GM23338 (cell line): ENCODE measurements around the gene MROH2A. TPM values are rescaled to one million over a fixed set of nuclear protein-coding genes. Genes with fewer than 3 reads are reported as not detected.
"Not testable (repeated sequence)": the region's sequence is repeated elsewhere in the genome, so short reads cannot be mapped to it uniquely, and the experiment has no call there.

ENCODE experiments used
- ATAC-seq: fragments of 200-7000 bp; cut with Tn5 transposase; 3 replicates; pipeline ENCODE4 v1.9.1; 2020
- DNase-seq: peaks from one replicate; pipeline ENCODE4 v3.0.0-alpha.2; 2015; ENCODE audit warnings: low spot score
- H2AFZ ChIP-seq: fragments of 200-600 bp; sonication (generic); 2 replicates; pipeline ENCODE4 v1.8.0; 2016; ENCODE audit warnings: antibody characterized with exemption, mild to moderate bottlenecking, moderate library complexity
- H3F3A ChIP-seq: fragments of 200-600 bp; sonication (generic); replicated peaks from 2 replicates; pipeline ENCODE4 v1.8.0; 2017; ENCODE audit warnings: antibody characterized with exemption, mixed run types, low read depth
- H3K27ac ChIP-seq: fragments of 200-600 bp; sonication (generic); 2 replicates; pipeline ENCODE4 v1.6.1; 2016; ENCODE audit warnings: low read depth
- H3K27me3 ChIP-seq: fragments of 200-600 bp; sonication (generic); 2 replicates; pipeline ENCODE4 v1.8.0; 2016; ENCODE audit warnings: mild to moderate bottlenecking, mixed run types, moderate library complexity; ENCODE audit not compliant: insufficient read depth
- H3K36me3 ChIP-seq: fragments of 200-600 bp; sonication (generic); 2 replicates; pipeline ENCODE4 v1.8.0; 2016; ENCODE audit warnings: mild to moderate bottlenecking; ENCODE audit not compliant: insufficient read depth
- H3K4me1 ChIP-seq: fragments of 200-600 bp; sonication (generic); 2 replicates; pipeline ENCODE4 v1.8.0; 2016; ENCODE audit warnings: mild to moderate bottlenecking, moderate library complexity; ENCODE audit not compliant: insufficient read depth
- H3K4me2 ChIP-seq: fragments of 200-600 bp; sonication (generic); 2 replicates; pipeline ENCODE4 v1.7.1; 2017; ENCODE audit warnings: mixed run types
- H3K4me3 ChIP-seq: fragments of 200-600 bp; sonication (generic); 2 replicates; pipeline ENCODE4 v1.6.1; 2016; ENCODE audit warnings: mixed run types
- H3K79me2 ChIP-seq: fragments of 200-600 bp; sonication (generic); replicated peaks from 2 replicates; pipeline ENCODE4 v1.8.0; 2017; ENCODE audit warnings: mild to moderate bottlenecking; ENCODE audit not compliant: insufficient read depth
- H3K9me2 ChIP-seq: fragments of 200-600 bp; sonication (generic); 2 replicates; pipeline ENCODE4 v1.8.0; 2017; ENCODE audit not compliant: insufficient read depth
- H4K20me1 ChIP-seq: fragments of 200-600 bp; sonication (generic); replicated peaks from 2 replicates; pipeline ENCODE4 v1.8.0; 2017; ENCODE audit warnings: mild to moderate bottlenecking; ENCODE audit not compliant: insufficient read depth
- H3K27ac Mint-ChIP-seq: 2 replicates; pipeline ENCODE4 v1.8.0; 2020; ENCODE audit warnings: inconsistent platforms, mild to moderate bottlenecking, moderate library complexity, mixed read lengths
- H3K27me3 Mint-ChIP-seq: 3 replicates; pipeline ENCODE4 v1.8.0; 2022; ENCODE audit warnings: low read depth, mild to moderate bottlenecking, moderate library complexity, mixed read lengths, inconsistent platforms; ENCODE audit not compliant: insufficient read depth, poor library complexity
- H3K36me3 Mint-ChIP-seq: 3 replicates; pipeline ENCODE4 v1.8.0; 2021; ENCODE audit warnings: low read depth, mild to moderate bottlenecking, inconsistent platforms, moderate library complexity, mixed read lengths
- H3K4me1 Mint-ChIP-seq: 3 replicates; pipeline ENCODE4 v1.8.0; 2020; ENCODE audit warnings: mild to moderate bottlenecking, inconsistent platforms, mixed read lengths
- H3K4me3 Mint-ChIP-seq: 3 replicates; pipeline ENCODE4 v1.8.0; 2021; ENCODE audit warnings: moderate library complexity, mild to moderate bottlenecking, inconsistent platforms, mixed read lengths
- H3K9me3 Mint-ChIP-seq: 3 replicates; pipeline ENCODE4 v1.8.0; 2020; ENCODE audit warnings: moderate library complexity, mild to moderate bottlenecking, inconsistent platforms, mixed read lengths
- EZH2phosphoT487 ChIP-seq: fragments of 200-600 bp; sonication (generic); IDR thresholded peaks from one replicate; pipeline ENCODE4 v1.8.1; 2018; ENCODE audit warnings: antibody characterized with exemption; ENCODE audit not compliant: unreplicated experiment
- JUNB ChIP-seq: IDR thresholded peaks from one replicate; pipeline ENCODE4 v1.6.1; 2016; ENCODE audit warnings: antibody characterized with exemption; ENCODE audit not compliant: unreplicated experiment
- NANOG ChIP-seq: IDR thresholded peaks from 2 replicates; pipeline ENCODE4 v1.6.1; 2016; ENCODE audit warnings: antibody characterized with exemption, borderline replicate concordance
- POLR2AphosphoS5 ChIP-seq: IDR thresholded peaks from 2 replicates; pipeline ENCODE4 v1.6.1; 2016; ENCODE audit warnings: antibody characterized with exemption, low read depth
- ZNF114 ChIP-seq: fragments of 250-450 bp; sonication (Bioruptor Pico); IDR thresholded peaks from 2 replicates; pipeline ENCODE4 v1.5.0; 2020; ENCODE audit warnings: mild to moderate bottlenecking, moderate library complexity
- ZNF331 ChIP-seq: fragments of 250-450 bp; sonication (Bioruptor Pico); IDR thresholded peaks from 2 replicates; pipeline ENCODE4 v1.5.0; 2020; ENCODE audit warnings: low read depth, mild to moderate bottlenecking, moderate library complexity
- polyA plus RNA-seq: library from polyadenylated mRNA; unstranded; fragments of >200 nt; fragmentation: Nextera tagmentation; extraction: Ambion mirVana; gene quantifications from 2 replicates; pipeline ENCODE4 v1.2.1, GENCODE V29; 2016
- total RNA-seq: library from RNA; depleted of rRNA; stranded (reverse); fragments of >200 nt; shearing (Covaris generic); gene quantifications from 2 replicates; pipeline ENCODE4 v1.2.3, GENCODE V29; 2014; rRNA removed
- TF ChIP-seq, protein P1 (sequence below), 2 experiments: fragments of 200-600 bp in 1 of 2; sonication (generic) in 1 of 2; conservative IDR thresholded peaks; 2 replicates each; pipeline versions ENCODE4 v1.5.1 to v1.6.1; 2016 to 2017; ENCODE audit warnings: antibody characterized with exemption in 2 of 2, low read depth in 2 of 2, mild to moderate bottlenecking in 2 of 2, moderate library complexity in 1 of 2
- TF ChIP-seq, protein P2 (sequence below): IDR thresholded peaks from 2 replicates; pipeline ENCODE4 v1.6.1; 2016; ENCODE audit warnings: antibody characterized with exemption

The MROH2A gene
- total and polyA plus RNA-seq, 2 experiments from 2014 or later = not detected

DNA sequence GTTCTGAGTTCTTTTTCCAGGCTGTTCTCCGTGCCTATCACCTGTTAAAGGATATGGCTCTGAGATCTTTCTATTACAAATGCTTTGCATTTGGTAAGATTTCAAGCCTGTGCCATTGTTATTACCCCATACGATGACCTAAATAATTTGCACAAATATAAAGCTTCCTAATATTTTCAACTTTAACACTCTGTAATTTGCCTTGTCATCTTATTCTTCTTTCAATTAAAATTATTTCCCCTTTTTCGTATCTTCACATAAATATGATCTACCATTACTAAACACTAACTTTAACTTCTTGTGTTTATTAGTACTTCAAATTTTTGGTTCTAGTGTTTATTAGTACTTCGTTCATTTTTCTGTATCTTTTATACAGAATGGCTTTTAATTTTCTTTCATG, 93.3 kb downstream of the MROH2A start (continued):
- TF ChIP-seq, protein P1, sequence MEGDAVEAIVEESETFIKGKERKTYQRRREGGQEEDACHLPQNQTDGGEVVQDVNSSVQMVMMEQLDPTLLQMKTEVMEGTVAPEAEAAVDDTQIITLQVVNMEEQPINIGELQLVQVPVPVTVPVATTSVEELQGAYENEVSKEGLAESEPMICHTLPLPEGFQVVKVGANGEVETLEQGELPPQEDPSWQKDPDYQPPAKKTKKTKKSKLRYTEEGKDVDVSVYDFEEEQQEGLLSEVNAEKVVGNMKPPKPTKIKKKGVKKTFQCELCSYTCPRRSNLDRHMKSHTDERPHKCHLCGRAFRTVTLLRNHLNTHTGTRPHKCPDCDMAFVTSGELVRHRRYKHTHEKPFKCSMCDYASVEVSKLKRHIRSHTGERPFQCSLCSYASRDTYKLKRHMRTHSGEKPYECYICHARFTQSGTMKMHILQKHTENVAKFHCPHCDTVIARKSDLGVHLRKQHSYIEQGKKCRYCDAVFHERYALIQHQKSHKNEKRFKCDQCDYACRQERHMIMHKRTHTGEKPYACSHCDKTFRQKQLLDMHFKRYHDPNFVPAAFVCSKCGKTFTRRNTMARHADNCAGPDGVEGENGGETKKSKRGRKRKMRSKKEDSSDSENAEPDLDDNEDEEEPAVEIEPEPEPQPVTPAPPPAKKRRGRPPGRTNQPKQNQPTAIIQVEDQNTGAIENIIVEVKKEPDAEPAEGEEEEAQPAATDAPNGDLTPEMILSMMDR (conservative IDR thresholded peaks at IDR 0.05; ENCODE audit: low read depth in 2 of 2) = no peak
- TF ChIP-seq POLR2AphosphoS5 (no peak), JUNB (no peak), EZH2phosphoT487 (no peak)

DNA sequence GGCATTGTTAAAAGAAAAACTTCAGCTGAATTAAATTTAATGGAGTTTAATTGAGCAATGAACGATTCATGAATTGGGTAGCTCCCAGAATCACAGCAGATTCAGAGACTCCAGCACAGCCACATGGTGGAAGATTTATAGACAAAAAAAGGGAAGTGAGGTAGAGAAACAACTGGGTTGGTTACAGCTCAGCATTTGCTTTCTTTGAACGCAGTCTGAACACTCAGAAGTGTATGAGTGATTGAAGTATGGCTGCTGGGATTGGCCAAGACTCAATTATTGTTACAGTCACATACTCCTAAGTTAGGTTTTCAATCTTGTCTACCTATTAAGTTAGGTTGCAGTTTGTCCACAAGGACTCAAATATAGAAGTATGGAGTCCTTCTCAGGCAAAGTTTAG, 94.0 kb downstream of the MROH2A start:
- not testable (repeated sequence) for ATAC-seq, H3K36me3 Mint-ChIP-seq, H3K79me2 ChIP-seq, H3K4me2 ChIP-seq, H2AFZ ChIP-seq, DNase-seq, H3K4me3 Mint-ChIP-seq, H3K27me3 Mint-ChIP-seq, H3K9me2 ChIP-seq, H3K27ac ChIP-seq, H4K20me1 ChIP-seq, H3K4me1 Mint-ChIP-seq, H3K27ac Mint-ChIP-seq, H3K27me3 ChIP-seq, H3K36me3 ChIP-seq, H3K4me3 ChIP-seq, H3K4me1 ChIP-seq, H3F3A ChIP-seq
- H3K9me3 Mint-ChIP-seq = peaks cover 15% of the 10 kb centered on the region; the same call in 2 of the 3 replicates

DNA sequence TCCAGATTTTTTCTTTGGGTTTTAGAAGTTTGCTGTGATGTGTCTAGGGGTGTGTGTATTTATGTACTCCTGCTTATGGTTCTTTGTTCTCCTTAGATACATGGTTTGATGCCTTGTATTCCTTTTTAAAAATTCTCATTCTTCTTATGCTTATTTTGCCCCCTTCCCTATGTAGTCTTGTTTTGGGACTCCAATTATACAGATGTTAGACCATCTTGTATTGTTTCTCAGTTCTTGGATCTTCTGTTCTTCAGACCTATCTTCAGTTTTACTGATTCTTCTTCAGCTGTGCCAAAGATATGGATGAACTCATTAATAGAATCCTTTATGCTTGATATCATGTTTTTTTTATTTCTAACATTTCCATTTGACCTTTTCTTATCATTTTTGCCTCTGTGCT, 104.2 kb downstream of the MROH2A start:
- Mint-ChIP-seq H3K36me3 (no peaks in the 10 kb centered on the region), H3K27ac (no peak overlapping the region), H3K27me3 (no peaks in the 10 kb centered on the region), H3K4me3 (no peak overlapping the region), H3K4me1 (no peaks in the 10 kb centered on the region), H3K9me3 (peaks cover 21% of the 10 kb centered on the region)
- Histone ChIP-seq H3K27me3 (no peaks in the 10 kb centered on the region), H3K9me2 (no peaks in the 10 kb centered on the region), H3K36me3 (no peaks in the 10 kb centered on the region), H3K4me1 (no peaks in the 10 kb centered on the region), H3K4me2 (no peak overlapping the region), H3F3A (no peaks in the 10 kb centered on the region), H3K79me2 (no peaks in the 10 kb centered on the region), H3K4me3 (no peak overlapping the region), H3K27ac (no peak overlapping the region), H2AFZ (no peak overlapping the region), H4K20me1 (no peaks in the 10 kb centered on the region)
- DNase-seq (no peak), ATAC-seq (no peak)
- no peak for TF ChIP-seq NANOG
- no peak for TF ChIP-seq ZNF114
- TF ChIP-seq EZH2phosphoT487 = no peak
- TF ChIP-seq, protein P2, sequence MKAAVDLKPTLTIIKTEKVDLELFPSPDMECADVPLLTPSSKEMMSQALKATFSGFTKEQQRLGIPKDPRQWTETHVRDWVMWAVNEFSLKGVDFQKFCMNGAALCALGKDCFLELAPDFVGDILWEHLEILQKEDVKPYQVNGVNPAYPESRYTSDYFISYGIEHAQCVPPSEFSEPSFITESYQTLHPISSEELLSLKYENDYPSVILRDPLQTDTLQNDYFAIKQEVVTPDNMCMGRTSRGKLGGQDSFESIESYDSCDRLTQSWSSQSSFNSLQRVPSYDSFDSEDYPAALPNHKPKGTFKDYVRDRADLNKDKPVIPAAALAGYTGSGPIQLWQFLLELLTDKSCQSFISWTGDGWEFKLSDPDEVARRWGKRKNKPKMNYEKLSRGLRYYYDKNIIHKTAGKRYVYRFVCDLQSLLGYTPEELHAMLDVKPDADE = no peak
- TF ChIP-seq, protein P1 (conservative IDR thresholded peaks at IDR 0.05; ENCODE audit: low read depth in 2 of 2) = no peak
- no peak for TF ChIP-seq POLR2AphosphoS5
- no peak for TF ChIP-seq ZNF331

Other genes with a start within 250 kb of the MROH2A start
- 11.7 and 13.5 TPM in 2 replicates for gene USP40, start 211.5 kb upstream of the MROH2A start, total RNA-seq
- gene USP40, start 211.5 kb upstream of the MROH2A start, polyA plus RNA-seq = 4.0 and 5.7 TPM in 2 replicates
- 0.45 TPM in 1 of 2 replicates, not detected in the other for gene UGT1A8, start 160.7 kb upstream of the MROH2A start, total RNA-seq
- not detected in 2 replicates for gene UGT1A8, start 160.7 kb upstream of the MROH2A start, polyA plus RNA-seq
- gene UGT1A10, start 141.9 kb upstream of the MROH2A start, total RNA-seq = 0.23 TPM in 1 of 2 replicates, not detected in the other
- not detected in 2 replicates for gene UGT1A10, start 141.9 kb upstream of the MROH2A start, polyA plus RNA-seq
- gene UGT1A9, start 106.4 kb upstream of the MROH2A start, total RNA-seq = not detected in 2 replicates
- gene UGT1A9, start 106.4 kb upstream of the MROH2A start, polyA plus RNA-seq = not detected in 2 replicates
- gene UGT1A7, start 96.4 kb upstream of the MROH2A start, total RNA-seq = not detected in 2 replicates
- gene UGT1A7, start 96.4 kb upstream of the MROH2A start, polyA plus RNA-seq = not detected in 2 replicates
- not detected in 2 replicates for gene UGT1A6, start 85.4 kb upstream of the MROH2A start, total RNA-seq
- gene UGT1A6, start 85.4 kb upstream of the MROH2A start, polyA plus RNA-seq = not detected in 2 replicates
- gene UGT1A5, start 65.4 kb upstream of the MROH2A start, total RNA-seq = not detected in 2 replicates
- not detected in 2 replicates for gene UGT1A5, start 65.4 kb upstream of the MROH2A start, polyA plus RNA-seq
- not detected in 2 replicates for gene UGT1A4, start 59.6 kb upstream of the MROH2A start, total RNA-seq
- not detected in 2 replicates for gene UGT1A4, start 59.6 kb upstream of the MROH2A start, polyA plus RNA-seq
- not detected in 2 replicates for gene UGT1A3, start 49.3 kb upstream of the MROH2A start, total RNA-seq
- gene UGT1A3, start 49.3 kb upstream of the MROH2A start, polyA plus RNA-seq = not detected in 2 replicates
- gene UGT1A1, start 18.1 kb upstream of the MROH2A start, total RNA-seq = not detected in 2 replicates
- gene UGT1A1, start 18.1 kb upstream of the MROH2A start, polyA plus RNA-seq = not detected in 2 replicates
- 49.2 and 54.8 TPM in 2 replicates for gene HJURP, start 76.2 kb downstream of the MROH2A start, total RNA-seq
- 42.9 and 49.4 TPM in 2 replicates for gene HJURP, start 76.2 kb downstream of the MROH2A start, polyA plus RNA-seq
- 0.14 and 1.4 TPM in 2 replicates for gene TRPM8, start 139.0 kb downstream of the MROH2A start, total RNA-seq
- 0.11 TPM in 1 of 2 replicates, not detected in the other for gene TRPM8, start 139.0 kb downstream of the MROH2A start, polyA plus RNA-seq